K562 (cell line): ENCODE data around the gene MC2R. TPM values are rescaled to one million over a fixed set of nuclear protein-coding genes. Genes with fewer than 3 reads are reported as not detected.
"Not testable (repeated sequence)": the region's sequence is repeated elsewhere in the genome, so short reads cannot be mapped to it uniquely, and the experiment has no call there.

ENCODE experiments used
- ATAC-seq: fragments of 200-7000 bp; cut with Tn5 transposase; 3 replicates; pipeline ENCODE4 v1.9.1; 2020; ENCODE audit warnings: moderate library complexity
- BruUV-seq: library from RNA; stranded (reverse); fragments of 400-500 nt; replicated peaks from 2 replicates; lab custom pipeline; 2021; lab: Mats Ljungman, UMichigan
- CTCF ChIA-PET: fragments of 300-600 bp; formaldehyde crosslinking; extraction: SDS; loops from one replicate; lab custom pipeline; 2021; ENCODE audit warnings: low intra/inter-chr PET ratio; lab: Yijun Ruan, JAX
- POLR2A ChIA-PET: fragments of 300-600, 350-650 bp; sonication (Branson Sonifier 250); formaldehyde crosslinking; extraction: SDS; loops from one replicate; lab custom pipeline; 2021; ENCODE audit warnings: antibody characterized with exemption, inconsistent platforms; lab: Yijun Ruan, JAX
- DNase-seq, 4 experiments: peaks; one replicate each; pipeline versions ENCODE4 v3.0.0 to v3.0.0-alpha.2; 2011 to 2018; ENCODE audit warnings: low spot score in 3 of 4, mixed read lengths in 3 of 4; ENCODE audit errors: extremely low read depth in 1 of 4
- FAIRE-seq: peaks from 2 replicates; lab custom pipeline; 2011; peaks lifted over from hg19 to GRCh38; lab: Jason Lieb, UNC
- H2AFZ ChIP-seq: 2 replicates; pipeline ENCODE4 v1.6.0; 2011; ENCODE audit warnings: low read depth, low read length, control low read depth, inconsistent platforms
- H3K27ac ChIP-seq: fragments of 200-600 bp; 3 replicates; pipeline ENCODE4 v1.8.0; 2011; ENCODE audit warnings: low read depth, mild to moderate bottlenecking, control low read depth, inconsistent platforms, low read length, moderate library complexity, mixed read lengths; ENCODE audit errors: extremely low read depth
- H3K27me3 ChIP-seq, 2 experiments: fragments of 300-600 bp in 1 of 2; 2 replicates in 1 of 2; 3 replicates in 1 of 2; pipeline versions ENCODE4 v1.6.0 to v1.8.0; 2011; ENCODE audit warnings: inconsistent platforms in 2 of 2, low read length in 2 of 2, mild to moderate bottlenecking in 1 of 2, mixed read lengths in 1 of 2, moderate library complexity in 1 of 2; ENCODE audit not compliant: control insufficient read depth in 2 of 2, insufficient read depth in 2 of 2
- H3K36me3 ChIP-seq: fragments of 300-600 bp; 3 replicates; pipeline ENCODE4 v1.8.0; 2011; ENCODE audit warnings: mild to moderate bottlenecking, low read length, inconsistent platforms; ENCODE audit not compliant: control insufficient read depth, insufficient read depth
- H3K4me1 ChIP-seq, 2 experiments: fragments of 200-600 bp in 1 of 2; replicated peaks in 1 of 2; 2 replicates in 1 of 2; 3 replicates in 1 of 2; pipeline versions ENCODE4 v1.5.1 to v1.8.0; 2011; ENCODE audit warnings: inconsistent platforms in 2 of 2, low read length in 2 of 2, mild to moderate bottlenecking in 1 of 2, mixed read lengths in 1 of 2, moderate library complexity in 1 of 2; ENCODE audit not compliant: control insufficient read depth in 2 of 2, insufficient read depth in 2 of 2
- H3K4me2 ChIP-seq: 2 replicates; pipeline ENCODE4 v1.6.1; 2011; ENCODE audit warnings: low read length, control low read depth, inconsistent platforms, mixed read lengths; ENCODE audit not compliant: insufficient read depth
- H3K4me3 ChIP-seq: fragments of 200-600 bp; sonication (generic), shearing (Covaris generic); 2 replicates; pipeline ENCODE4 v1.5.1; 2016; ENCODE audit warnings: control low read depth, inconsistent platforms
- H3K79me2 ChIP-seq: fragments of 200-600 bp; 3 replicates; pipeline ENCODE4 v1.8.0; 2011; ENCODE audit warnings: low read length, inconsistent platforms; ENCODE audit not compliant: control insufficient read depth, insufficient read depth
- H3K9ac ChIP-seq, 2 experiments: 2 replicates each; pipeline versions ENCODE4 v1.6.0 to v1.6.1; 2011; ENCODE audit warnings: low read depth in 2 of 2, low read length in 2 of 2, control low read depth in 1 of 2, inconsistent platforms in 1 of 2, mild to moderate bottlenecking in 1 of 2, mixed read lengths in 1 of 2; ENCODE audit not compliant: insufficient read depth in 1 of 2
- H3K9me1 ChIP-seq: one replicate; pipeline ENCODE4 v1.6.0; 2011; ENCODE audit warnings: inconsistent platforms, mild to moderate bottlenecking, low read length, moderate library complexity; ENCODE audit not compliant: control insufficient read depth, insufficient read depth
- H3K9me3 ChIP-seq: replicated peaks from 2 replicates; pipeline ENCODE4 v1.5.1; 2011; ENCODE audit warnings: low read depth, low read length, inconsistent platforms; ENCODE audit not compliant: control insufficient read depth, insufficient read depth
- H4K20me1 ChIP-seq: replicated peaks from 2 replicates; pipeline ENCODE4 v1.6.1; 2011; ENCODE audit warnings: low read length, inconsistent platforms, mixed read lengths; ENCODE audit not compliant: control insufficient read depth, insufficient read depth
- GABPB1 ChIP-seq: sonication (generic); formaldehyde crosslinking; IDR thresholded peaks from 2 replicates; pipeline ENCODE4 v1.8.0; 2022; ENCODE audit warnings: mild to moderate bottlenecking, missing genetic modification reagents
- POLR2AphosphoS2 ChIP-seq: IDR thresholded peaks from 2 replicates; pipeline ENCODE4 v1.6.1; 2012; ENCODE audit warnings: low read length, improper control_type of control experiment
- RBM34 ChIP-seq: fragments of 200-400 bp; formaldehyde crosslinking; IDR thresholded peaks from 2 replicates; pipeline ENCODE4 v1.6.1; 2018; ENCODE audit warnings: low read length, borderline replicate concordance; ENCODE audit not compliant: insufficient read depth
- TFAM ChIP-seq: fragments of 250-450 bp; sonication (Bioruptor Pico); conservative IDR thresholded peaks from 2 replicates; pipeline ENCODE4 v1.5.0; 2021; ENCODE audit warnings: mild to moderate bottlenecking, moderate library complexity
- ZBTB11 ChIP-seq, 3 experiments: fragments of 200-800 bp in 1 of 3; fragments of 250-450 bp in 1 of 3; fragments of 450-650 bp in 1 of 3; sonication (Bioruptor Pico) in 1 of 3; sonication (Bioruptor generic) in 1 of 3; formaldehyde crosslinking in 1 of 3; IDR thresholded peaks; 2 replicates each; pipeline versions ENCODE4 v1.6.1 to v1.8.0; 2016 to 2022; ENCODE audit warnings: mild to moderate bottlenecking in 2 of 3, missing genetic modification characterization in 2 of 3, missing compliant biosample characterization in 1 of 3, moderate library complexity in 1 of 3
- ZEB2 ChIP-seq: fragments of 450-650 bp; IDR thresholded peaks from 2 replicates; pipeline ENCODE4 v1.6.1; 2016
- ZKSCAN1 ChIP-seq: fragments of 150-350 bp; IDR thresholded peaks from 2 replicates; pipeline ENCODE4 v1.6.1; 2016; ENCODE audit warnings: low read depth, low read length
- ZNF124 ChIP-seq: sonication (generic); formaldehyde crosslinking; IDR thresholded peaks from 2 replicates; pipeline ENCODE4 v1.8.1; 2022; ENCODE audit warnings: missing genetic modification reagents
- ZNF707 ChIP-seq: fragments of 250-450 bp; sonication (Bioruptor Pico); conservative IDR thresholded peaks from 2 replicates; pipeline ENCODE4 v1.8.0; 2022; ENCODE audit warnings: inconsistent platforms, mild to moderate bottlenecking, moderate library complexity
- ZSCAN32 ChIP-seq: fragments of 450-650 bp; formaldehyde crosslinking; IDR thresholded peaks from 2 replicates; pipeline ENCODE4 v1.4.0; 2020; ENCODE audit warnings: mild to moderate bottlenecking, moderate library complexity
- WGBS: fragments of 100-300 bp; shearing (Covaris generic); methylation state at CpG from one replicate; pipeline ENCODE4 v1.1.6; 2016; ENCODE audit warnings: low coverage, mixed read lengths; ENCODE audit not compliant: insufficient coverage; ENCODE audit errors: missing lambda C conversion rate; 5-methylcytosine and 5-hydroxymethylcytosine counted together
- in situ Hi-C: fragments of 300-500 bp; cut with MboI; formaldehyde crosslinking; loops from 4 replicates; pipeline ENCODE4 v1.15.0; 2018; ENCODE audit warnings: inconsistent platforms, mixed read lengths
- intact Hi-C: fragments of 100-400 bp; cut with micrococcal nuclease; formaldehyde crosslinking; loops from 2 replicates; pipeline ENCODE4 v1.14.2; 2022
- polyA plus RNA-seq, 8 experiments: library from polyadenylated mRNA; depleted of rRNA in 4 of 8; stranded (reverse) in 5 of 8; unstranded in 3 of 8; fragments of >200 nt; fragmentation: Nextera tagmentation in 2 of 8; fragmentation: Illumina TruSeq in 1 of 8; extraction: Ambion mirVana in 2 of 8; extraction: Trizol in 1 of 8; gene quantifications; 2 replicates each; pipeline versions ENCODE4 v1.2.1 to v1.2.3, GENCODE V29; 2011 to 2014; ENCODE audit warnings: inconsistent platforms in 1 of 8, missing spikeins in 1 of 8
- total RNA-seq, 7 experiments: library from RNA; depleted of rRNA in 6 of 7; stranded (reverse); fragments of >200 nt in 6 of 7; fragmentation: Illumina TruSeq in 2 of 7; extraction: Trizol in 2 of 7; gene quantifications; 2 replicates each; pipeline versions ENCODE4 v1.2.1 to v1.2.3, GENCODE V29; 2011 to 2021; ENCODE audit warnings: low replicate concordance in 1 of 7

MC2R gene
- total and polyA plus RNA-seq, 9 of the 15 experiments (the other 6 are each of a cell fraction or from before 2014, with no cell fraction given) = not detected

GRCh38 chr18:13868501-13869271 lies 46.6 kb downstream of the MC2R start:
- in situ Hi-C loops = no loop called here

DNA sequence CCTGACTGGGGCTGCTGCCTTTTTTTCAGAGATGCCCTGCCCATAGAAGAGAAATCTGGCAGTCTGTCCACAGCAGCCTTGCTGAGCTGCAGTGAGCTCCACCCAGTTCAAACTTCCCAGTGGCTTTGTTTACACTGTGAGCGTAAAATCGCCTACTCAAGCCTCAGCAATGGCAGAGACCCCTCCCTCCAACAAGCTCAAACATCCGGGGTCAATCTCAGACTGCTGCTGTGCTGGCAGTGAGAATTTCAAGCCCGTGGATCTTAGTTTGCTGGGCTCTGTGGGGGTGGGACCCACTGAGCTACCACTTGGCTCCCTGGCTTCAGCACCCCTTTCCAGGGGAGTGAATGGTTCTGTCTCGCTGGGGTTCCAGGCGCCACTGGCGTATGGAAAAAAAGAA lies 52.4 kb downstream of the MC2R start:
- in situ Hi-C loops, H3K9ac ChIP-seq, intact Hi-C loops, H3K9me1 ChIP-seq, H3K4me2 ChIP-seq, BruUV-seq, CTCF ChIA-PET, H3K36me3 ChIP-seq, ATAC-seq, POLR2A ChIA-PET, H3K27ac ChIP-seq, FAIRE-seq, H3K4me3 ChIP-seq, H3K27me3 ChIP-seq, H4K20me1 ChIP-seq, H3K4me1 ChIP-seq, H3K79me2 ChIP-seq, H2AFZ ChIP-seq, H3K9me3 ChIP-seq, DNase-seq: not testable (repeated sequence)
- WGBS = 2% methylated on average over 7 of the region's 7 CpGs

More at GRCh38 chr18:13868501-13869271, 46.6 kb downstream of the MC2R start:
- TF ChIP-seq ZSCAN32 (CRISPR knock-in tag) (no peak), TFAM (CRISPR knock-in tag) (no peak), RBM34 (no peak), POLR2AphosphoS2 (no peak), ZKSCAN1 (no peak), ZNF124 (CRISPR knock-in tag) (no peak), ZBTB11 (CRISPR knock-in tag; IDR thresholded peaks at IDR 0.05) (no peak), ZNF707 (no peak), ZEB2 (no peak), GABPB1 (no peak)
- WGBS = under 1% methylated on average over 30 of the region's 51 CpGs
- H3K9me3 ChIP-seq = no peaks in the 10 kb centered on the region
- no peak overlapping the region for H2AFZ ChIP-seq
- H3K27ac ChIP-seq = no peak overlapping the region
- no peak for FAIRE-seq
- H3K27me3 ChIP-seq = peaks cover 2 to 23% of the 10 kb centered on the region in 2 experiments; a peak in 3 of 5 replicates
- DNase-seq = no peak
- no peaks in the 10 kb centered on the region for H3K4me1 ChIP-seq
- no TSS peak for BruUV-seq
- no peak overlapping the region for H3K4me2 ChIP-seq
- no peaks in the 10 kb centered on the region for H4K20me1 ChIP-seq
- POLR2A ChIA-PET = no interaction called here
- H3K4me3 ChIP-seq = no peak overlapping the region
- no peaks in the 10 kb centered on the region for H3K79me2 ChIP-seq
- no peak for ATAC-seq
- H3K9me1 ChIP-seq = no peaks in the 10 kb centered on the region
- H3K36me3 ChIP-seq = no peaks in the 10 kb centered on the region
- CTCF ChIA-PET = no interaction called here
- no peak overlapping the region for H3K9ac ChIP-seq
- intact Hi-C loops = no loop called here
